Measurements from ENCODE around the gene BLOC1S6. TPM values are rescaled to one million over a fixed set of nuclear protein-coding genes. Genes with fewer than 3 reads are reported as not detected.

Gene BLOC1S6
- total and polyA plus RNA-seq, 2 of the 8 experiments (the other 6 are each of a cell fraction or from before 2014, with no cell fraction given): 4.5 to 28.8 TPM

GRCh38 chr15:45544266-45545023 is 42.7 kb upstream of the BLOC1S6 start (continued):
- no peak for TF ChIP-seq FOSL1 (IDR thresholded peaks at IDR 0.05; ENCODE audit: insufficient read depth, low read depth, low read length)
- TF ChIP-seq RFX5 (IDR thresholded peaks at IDR 0.05; ENCODE audit: borderline replicate concordance, low read depth, low read length): no peak
- TF ChIP-seq ATF3 (IDR thresholded peaks at IDR 0.05; ENCODE audit: insufficient read depth, low read depth, low read length): no peak
- no peak for TF ChIP-seq YY1 (IDR thresholded peaks at IDR 0.05; ENCODE audit: low read depth, low read length)
- TF ChIP-seq KDM4A (IDR thresholded peaks at IDR 0.05; ENCODE audit: low read depth, low read length, severe bottlenecking): no peak
- no peak for TF ChIP-seq TAF1 (IDR thresholded peaks at IDR 0.05; ENCODE audit: low read depth, low read length)

All from H1 (cell line).